NCI-H69 (cell line): ENCODE data around the gene HIKESHI.
"Not testable (repeated sequence)": the region's sequence is repeated elsewhere in the genome, so short reads cannot be mapped to it uniquely, and the experiment has no call there.

ENCODE experiments used
- DNase-seq: peaks from one replicate; lab custom pipeline; 2025; lab: John Stamatoyannopoulos, UW

HIKESHI gene

GRCh38 chr11:86292912-86293616 is 9.0 kb upstream of the HIKESHI start:
- DNase-seq: no peak

DNA sequence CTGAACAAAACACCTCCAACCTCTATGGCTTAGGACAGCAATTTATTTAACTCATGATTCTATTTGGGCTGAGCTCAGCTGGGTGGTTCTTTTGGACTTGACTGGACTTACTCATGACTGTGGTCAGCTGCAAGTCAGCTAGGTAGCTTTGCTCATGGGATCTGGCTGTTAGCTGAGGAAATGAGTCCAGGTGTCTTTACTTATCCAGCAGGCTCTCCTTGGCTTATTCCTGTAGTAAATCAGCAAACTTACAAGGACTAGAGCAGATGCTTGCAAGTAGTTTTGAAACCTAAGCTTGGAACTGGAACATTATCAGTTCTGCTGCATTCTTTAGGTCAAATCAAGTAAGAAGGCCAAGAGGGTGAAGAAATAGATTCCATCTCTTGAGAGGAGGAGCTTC is 8.0 kb upstream of the HIKESHI start:
- no peak for DNase-seq

GRCh38 chr11:86301742-86302091 is 323 bp upstream of the HIKESHI start:
- no peak for DNase-seq

- DNase-seq: peak; percentile 25
These were observed 1.2 kb downstream of the HIKESHI start for GRCh38 chr11:86303257-86303656.

DNA sequence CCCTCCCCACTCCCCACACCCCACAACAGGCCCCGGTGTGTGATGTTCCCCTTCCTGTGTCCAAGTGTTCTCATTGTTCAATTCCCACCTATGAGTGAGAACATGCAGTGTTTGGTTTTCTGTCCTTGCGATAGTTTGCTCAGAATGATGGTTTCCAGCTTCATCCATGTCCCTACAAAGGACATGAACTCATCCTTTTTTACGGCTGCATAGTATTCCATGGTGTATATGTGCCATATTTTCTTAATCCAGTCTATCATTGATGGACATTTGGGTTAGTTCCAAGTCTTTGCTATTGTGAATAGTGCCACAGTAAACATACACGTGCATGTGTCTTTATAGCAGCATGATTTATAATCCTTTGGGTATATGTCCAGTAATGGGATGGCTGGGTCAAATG is 6.7 kb downstream of the HIKESHI start:
- DNase-seq: not testable (repeated sequence)

DNA sequence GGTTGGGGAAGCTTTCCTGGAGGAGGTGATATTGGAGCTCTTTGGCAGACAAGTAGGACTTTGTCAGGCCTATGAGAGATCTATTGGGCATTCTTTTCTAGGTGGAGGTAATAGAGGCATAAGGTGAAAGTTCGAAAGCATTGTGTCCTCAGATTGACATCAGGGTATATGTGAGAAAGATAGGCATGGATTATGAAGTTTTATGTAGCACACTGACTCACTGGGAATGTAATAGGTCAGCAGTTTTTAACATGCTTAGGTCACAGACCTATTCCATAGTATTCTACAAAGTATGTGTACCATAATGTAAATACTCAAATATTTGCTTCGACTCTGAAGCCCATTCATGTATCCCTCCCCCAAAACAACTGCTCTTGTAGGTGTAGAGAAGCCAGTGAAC is 11.8 kb downstream of the HIKESHI start:
- peak; percentile 9 for DNase-seq

- DNase-seq: peak; percentile 12
These were observed 12.6 kb downstream of the HIKESHI start for GRCh38 chr11:86314636-86315035.

- DNase-seq: peak; percentile 21
These were observed 33.2 kb downstream of the HIKESHI start for GRCh38 chr11:86335131-86335767.

DNA sequence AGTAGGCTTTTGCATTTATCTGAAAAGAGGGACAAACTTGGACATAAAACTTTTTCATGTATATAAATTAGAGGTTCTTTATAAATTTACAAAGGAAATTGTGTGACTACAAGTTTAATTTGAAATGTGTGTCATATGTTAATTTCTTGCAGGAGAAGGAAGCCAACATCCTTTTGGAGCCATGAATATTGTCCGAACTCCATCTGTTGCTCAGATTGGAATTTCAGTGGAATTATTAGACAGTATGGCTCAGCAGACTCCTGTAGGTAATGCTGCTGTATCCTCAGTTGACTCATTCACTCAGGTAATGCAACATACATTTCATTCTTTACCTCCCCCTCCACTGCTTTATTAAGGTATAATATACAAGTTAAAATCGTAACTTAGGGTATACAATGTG is 35.2 kb downstream of the HIKESHI start:
- DNase-seq: no peak

- no peak for DNase-seq
These were observed 39.3 kb downstream of the HIKESHI start for GRCh38 chr11:86341382-86341781.

GRCh38 chr11:86346513-86346912 is 44.5 kb downstream of the HIKESHI start:
- DNase-seq: no peak

- no peak for DNase-seq
These were observed 53.2 kb downstream of the HIKESHI start for GRCh38 chr11:86355256-86355655.

DNA sequence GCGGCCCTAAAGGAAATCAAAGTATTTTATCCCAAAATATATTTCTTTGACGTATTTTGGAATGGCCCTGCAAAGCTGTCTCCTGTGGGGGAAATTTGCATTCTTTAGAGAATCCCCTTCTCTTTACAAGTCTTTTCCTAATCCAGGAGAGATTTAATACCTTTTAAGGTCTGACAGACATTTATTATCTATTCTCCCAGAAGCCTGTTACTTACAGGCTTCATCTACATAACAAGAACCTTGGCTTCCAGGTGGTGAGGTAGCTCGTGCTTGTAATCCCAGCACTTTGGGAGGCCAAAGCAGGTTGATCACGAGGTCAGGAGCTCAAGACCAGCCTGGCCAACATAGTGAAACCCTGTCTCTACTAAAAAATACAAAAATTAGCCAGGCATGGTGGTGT is 55.4 kb downstream of the HIKESHI start:
- not testable (repeated sequence) for DNase-seq

GRCh38 chr11:86358720-86359119 is 56.7 kb downstream of the HIKESHI start:
- no peak for DNase-seq

GRCh38 chr11:86360775-86361395 is 58.8 kb downstream of the HIKESHI start:
- peak; percentile 47 for DNase-seq

DNA sequence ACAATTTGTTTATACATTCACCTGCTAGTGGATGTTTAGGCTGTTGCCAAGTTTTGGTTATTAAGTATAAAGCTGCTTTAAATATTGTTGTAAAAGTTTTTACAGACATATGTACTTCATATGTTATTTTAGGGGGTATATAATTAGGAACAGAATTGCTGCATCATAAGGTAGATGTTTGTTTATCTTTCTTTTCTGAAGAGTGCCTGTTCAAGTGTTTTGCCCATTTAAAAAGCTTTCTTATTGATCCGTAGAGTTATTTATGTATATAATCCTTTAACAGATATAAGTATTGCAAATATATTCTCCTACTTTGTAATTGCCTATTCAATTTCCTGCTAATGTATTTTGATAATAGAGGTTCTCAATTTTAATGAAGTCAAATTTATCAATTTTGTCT is 61.4 kb downstream of the HIKESHI start:
- no peak for DNase-seq

- DNase-seq: no peak
These were observed 63.5 kb downstream of the HIKESHI start for GRCh38 chr11:86365546-86365945.

DNA sequence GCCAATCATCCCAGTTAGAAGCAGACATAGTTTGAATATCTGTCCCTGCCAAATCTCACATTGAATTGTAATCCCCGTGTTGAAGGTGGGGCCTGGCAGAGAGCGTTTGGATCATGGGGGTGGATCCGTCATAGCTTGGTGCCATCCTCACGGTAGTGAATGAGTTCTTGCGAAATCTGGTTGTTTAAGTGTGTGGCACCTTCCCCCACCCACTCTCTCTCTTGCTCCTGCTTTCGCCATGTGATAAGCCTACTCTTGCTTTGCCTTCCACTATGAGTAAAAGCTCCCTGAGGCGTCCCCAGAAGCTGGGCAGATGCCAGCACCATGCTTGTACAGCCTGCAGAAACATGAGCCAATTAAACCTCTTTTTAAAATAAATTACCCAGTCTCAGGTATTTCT is 67.6 kb downstream of the HIKESHI start:
- DNase-seq: peak; percentile 33

GRCh38 chr11:86370171-86370570 is 68.1 kb downstream of the HIKESHI start:
- peak; percentile 55 for DNase-seq

DNA sequence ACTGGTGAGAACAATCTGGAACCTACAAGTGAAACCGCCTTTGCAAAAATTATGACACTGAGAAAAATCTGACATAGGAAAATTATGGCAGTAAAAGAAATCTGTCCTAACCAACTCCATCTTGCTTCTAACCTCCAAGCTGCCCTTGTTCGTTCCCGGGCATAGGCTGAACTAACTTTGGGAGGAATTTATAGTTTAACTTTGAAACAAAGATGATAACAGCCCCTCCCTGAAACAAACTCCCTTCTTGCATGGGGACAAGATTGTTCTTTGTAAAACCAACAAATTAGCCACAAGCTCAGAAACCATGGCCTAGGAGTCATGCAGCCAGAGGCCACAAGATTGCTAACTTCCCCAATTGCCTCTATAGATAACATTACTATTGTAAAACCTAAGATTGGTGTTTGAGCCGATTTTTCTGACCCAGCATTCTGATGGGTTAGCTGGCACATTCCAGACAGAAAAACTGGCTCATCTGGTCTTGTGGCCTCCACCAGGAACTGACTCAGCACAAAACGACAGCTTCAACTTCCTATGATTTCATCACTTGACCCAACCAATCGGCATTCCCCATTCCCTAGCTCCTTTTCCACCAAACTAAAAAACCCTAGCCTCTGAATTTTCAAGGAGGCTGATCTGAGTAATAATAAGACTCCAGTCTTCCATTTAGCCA is 69.0 kb downstream of the HIKESHI start:
- no peak for DNase-seq

DNA sequence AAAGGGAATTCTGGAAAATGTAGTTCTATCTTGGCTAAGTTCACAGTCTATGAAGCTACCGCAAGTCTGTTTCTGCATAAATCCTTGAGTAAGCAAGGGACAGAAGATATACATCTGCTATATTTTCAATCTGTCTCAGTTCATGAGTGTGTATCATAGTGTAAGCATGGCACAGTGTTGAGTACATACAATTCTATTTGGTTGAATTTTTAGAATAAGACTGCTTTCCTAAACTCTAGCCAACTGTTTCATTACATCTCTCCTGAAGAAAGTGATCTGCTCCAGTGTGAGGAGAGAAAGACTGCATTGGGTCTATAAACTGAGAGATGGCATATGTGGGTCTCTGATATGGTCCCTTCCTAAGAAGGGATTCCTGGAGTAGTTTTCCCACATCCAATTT is 70.0 kb downstream of the HIKESHI start:
- no peak for DNase-seq

DNA sequence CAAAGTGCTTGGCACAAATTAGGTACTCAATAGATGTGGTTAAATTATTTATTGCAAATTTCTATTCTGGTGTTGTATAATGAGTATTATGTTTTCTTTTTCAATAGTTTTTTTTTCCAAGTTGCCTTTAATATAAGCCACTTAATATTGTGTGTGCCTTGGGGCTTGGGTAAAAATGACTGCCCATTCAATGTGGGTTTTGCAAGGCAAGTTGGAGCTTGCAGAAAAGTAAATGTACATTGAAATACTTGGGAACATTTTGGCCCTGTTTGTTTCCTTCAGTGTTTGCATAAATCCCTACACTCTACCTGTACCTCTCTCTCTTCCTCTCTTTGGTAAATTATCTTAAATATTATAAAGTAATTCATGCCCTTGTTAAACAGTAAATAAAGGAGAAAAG is 70.5 kb downstream of the HIKESHI start:
- DNase-seq: no peak

DNA sequence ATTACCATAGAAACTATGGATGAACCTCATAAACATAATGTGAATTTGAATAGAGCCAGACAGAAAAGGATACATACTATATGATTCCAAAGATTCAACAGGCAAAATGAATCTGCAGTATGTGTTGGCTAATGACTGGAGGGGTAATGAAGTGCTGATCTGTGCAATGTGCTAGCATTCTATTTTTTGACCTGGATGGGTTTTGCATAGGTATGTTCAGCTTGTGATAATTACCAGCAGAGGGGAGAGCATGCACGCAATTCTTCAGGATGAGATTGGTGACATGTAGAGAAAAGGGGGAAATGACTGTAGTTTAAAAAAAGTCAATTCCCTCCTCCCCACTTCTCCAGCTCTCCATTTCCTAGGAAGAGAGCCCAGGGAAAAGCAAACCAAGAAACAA is 72.0 kb downstream of the HIKESHI start:
- DNase-seq: no peak
